T-cell (primary cell): ENCODE results near the gene ACER3. TPM values are rescaled to one million over a fixed set of nuclear protein-coding genes. Genes with fewer than 3 reads are reported as not detected.
"Not testable (repeated sequence)": the region's sequence is repeated elsewhere in the genome, so short reads cannot be mapped to it uniquely, and the experiment has no call there.

ENCODE experiments used
- ATAC-seq, 4 experiments: fragments of 200-7000 bp in 3 of 4; fragments of 150-1000 bp in 1 of 4; cut with Tn5 transposase; replicated peaks in 1 of 4; 1 replicate in 3 of 4; 2 replicates in 1 of 4; pipeline ENCODE4 v1.10.0; 2021; ENCODE audit warnings: moderate library complexity in 3 of 4, mild to moderate bottlenecking in 2 of 4, moderate number of reproducible peaks in 1 of 4
- CTCF ChIA-PET, 2 donors: fragments of 300-600 bp; sonication (Branson Sonifier 250); formaldehyde crosslinking; loops; one replicate each; lab custom pipeline; 2022; ENCODE audit warnings: antibody characterized with exemption in 2 of 2; lab: Charles Lee
- POLR2A ChIA-PET, 2 donors: fragments of 300-600 bp; sonication (Branson Sonifier 250); formaldehyde crosslinking; loops; one replicate each; lab custom pipeline; 2022; ENCODE audit warnings: antibody characterized with exemption in 2 of 2; lab: Charles Lee
- DNase-seq, 35 experiments: peaks; one replicate each; pipeline versions ENCODE4 v3.0.0 to v3.0.0-alpha.2; 2013 to 2023
- H3K27ac ChIP-seq: one replicate; pipeline ENCODE4 v1.5.1; 2013; ENCODE audit warnings: low read length
- H3K27me3 ChIP-seq, 2 experiments: replicated peaks in 1 of 2; 1 replicate in 1 of 2; 2 replicates in 1 of 2; pipeline versions ENCODE4 v1.6.1 to v1.7.0; 2013; ENCODE audit warnings: low read length in 1 of 2, mixed read lengths in 1 of 2; ENCODE audit not compliant: control insufficient read depth in 2 of 2, insufficient read depth in 2 of 2; ENCODE audit errors: extremely low read depth in 1 of 2
- H3K36me3 ChIP-seq, 2 donors: 1 replicate in 1 of 2; 2 replicates in 1 of 2; pipeline versions ENCODE4 v1.6.1 to v1.7.0; 2013; ENCODE audit warnings: low read length in 1 of 2; ENCODE audit not compliant: control insufficient read depth in 2 of 2, insufficient read depth in 1 of 2; ENCODE audit errors: extremely low read depth in 1 of 2
- H3K4me1 ChIP-seq, 2 experiments: 1 replicate in 1 of 2; 2 replicates in 1 of 2; pipeline versions ENCODE4 v1.6.1 to v1.7.0; 2013; ENCODE audit warnings: low read length in 2 of 2, mixed read lengths in 1 of 2; ENCODE audit not compliant: insufficient read depth in 2 of 2, control insufficient read depth in 1 of 2; ENCODE audit errors: extremely low read depth in 1 of 2
- H3K4me3 ChIP-seq, 2 donors: 1 replicate in 1 of 2; 2 replicates in 1 of 2; pipeline versions ENCODE4 v1.5.1 to v1.7.0; 2013; ENCODE audit warnings: mild to moderate bottlenecking in 2 of 2, low read length in 1 of 2, moderate library complexity in 1 of 2; ENCODE audit not compliant: control insufficient read depth in 1 of 2; ENCODE audit errors: extremely low read depth in 1 of 2
- H3K9me3 ChIP-seq: 2 replicates; pipeline ENCODE4 v1.7.0; 2013
- H3K27ac Mint-ChIP-seq, 2 donors: one replicate each; pipeline ENCODE4 v1.8.0; 2020 to 2021; ENCODE audit warnings: mild to moderate bottlenecking in 2 of 2, mixed read lengths in 2 of 2
- H3K27me3 Mint-ChIP-seq, 2 donors: one replicate each; pipeline ENCODE4 v1.8.0; 2021 to 2022; ENCODE audit warnings: mixed read lengths in 2 of 2
- H3K36me3 Mint-ChIP-seq: one replicate; pipeline ENCODE4 v1.8.0; 2021; ENCODE audit warnings: mixed read lengths
- H3K4me1 Mint-ChIP-seq, 3 donors: one replicate each; pipeline ENCODE4 v1.8.0; 2020 to 2022; ENCODE audit warnings: mixed read lengths in 3 of 3, mild to moderate bottlenecking in 1 of 3
- H3K4me3 Mint-ChIP-seq, 3 donors: one replicate each; pipeline ENCODE4 v1.8.0; 2020 to 2022; ENCODE audit warnings: mild to moderate bottlenecking in 3 of 3, mixed read lengths in 3 of 3, moderate library complexity in 3 of 3
- H3K9me3 Mint-ChIP-seq, 3 donors: one replicate each; pipeline ENCODE4 v1.8.0; 2020 to 2022; ENCODE audit warnings: mixed read lengths in 3 of 3
- WGBS: methylation state at CpG from one replicate; pipeline ENCODE4 v1.1.5; 2013; ENCODE audit warnings: missing lambda C conversion rate; ENCODE audit not compliant: insufficient coverage; 5-methylcytosine and 5-hydroxymethylcytosine counted together
- total RNA-seq, 35 experiments: library from RNA in 6 of 35; stranded (reverse) in 6 of 35; fragments of 120-200 nt in 1 of 35; gene quantifications; one replicate each; pipeline versions ENCODE4 v1.2.1 to v1.2.4 and lab custom pipeline; 2013 to 2026

Gene ACER3
- total RNA-seq, 5 donors from 2014 or later (not counting 1 experiment from before 2014, with no cell fraction given): 4.3 to 9.0 (median 5.2) TPM

GRCh38 chr11:76890329-76890728 lies 29.6 kb downstream of the ACER3 start:
- H3K4me3 Mint-ChIP-seq: no peak overlapping the region
- Histone ChIP-seq H3K4me3 (no peak overlapping the region), H3K36me3 (no peaks in the 10 kb centered on the region), H3K9me3 (no peaks in the 10 kb centered on the region), H3K27me3 (no peaks in the 10 kb centered on the region), H3K4me1 (no peaks in the 10 kb centered on the region), H3K27ac (no peak overlapping the region)
- no peaks in the 10 kb centered on the region for H3K9me3 Mint-ChIP-seq
- no CpG with 5 or more reads among the region's 3 CpGs for WGBS
- ChIA-PET CTCF (interaction anchor here in 1 of 2 donors (0.5 kb wide), 1 partner anchor 680 kb away, joined by 3 read pairs; no protein-coding TSS in a partner anchor), POLR2A (no interaction called here)
- no peak for ATAC-seq
- H3K27ac Mint-ChIP-seq: no peak overlapping the region
- DNase-seq: no peak
- H3K27me3 Mint-ChIP-seq: no peaks in the 10 kb centered on the region
- peaks cover 4 to 12% (median 6%) of the 10 kb centered on the region in 3 donors for H3K4me1 Mint-ChIP-seq
- no peaks in the 10 kb centered on the region for H3K36me3 Mint-ChIP-seq

- H3K27ac ChIP-seq: no peak overlapping the region
- H3K4me1 Mint-ChIP-seq: peaks cover 0 to 2% (median 2%) of the 10 kb centered on the region in 3 donors
- H3K4me3 ChIP-seq: no peak overlapping the region
- H3K27me3 ChIP-seq: no peaks in the 10 kb centered on the region
- ChIA-PET CTCF (no interaction called here), POLR2A (no interaction called here)
- H3K27me3 Mint-ChIP-seq: no peaks in the 10 kb centered on the region
- no peaks in the 10 kb centered on the region for H3K36me3 ChIP-seq
- H3K4me3 Mint-ChIP-seq: no peak overlapping the region
- DNase-seq (no peak), ATAC-seq (no peak)
- no peak overlapping the region for H3K27ac Mint-ChIP-seq
- no peaks in the 10 kb centered on the region for H3K9me3 ChIP-seq
- H3K9me3 Mint-ChIP-seq: no peaks in the 10 kb centered on the region
- H3K36me3 Mint-ChIP-seq: no peaks in the 10 kb centered on the region
- no peaks in the 10 kb centered on the region for H3K4me1 ChIP-seq
Measured at GRCh38 chr11:76891285-76891684, 30.6 kb downstream of the ACER3 start.

GRCh38 chr11:76891793-76892192 lies 31.1 kb downstream of the ACER3 start:
- CTCF ChIA-PET: no interaction called here

DNA sequence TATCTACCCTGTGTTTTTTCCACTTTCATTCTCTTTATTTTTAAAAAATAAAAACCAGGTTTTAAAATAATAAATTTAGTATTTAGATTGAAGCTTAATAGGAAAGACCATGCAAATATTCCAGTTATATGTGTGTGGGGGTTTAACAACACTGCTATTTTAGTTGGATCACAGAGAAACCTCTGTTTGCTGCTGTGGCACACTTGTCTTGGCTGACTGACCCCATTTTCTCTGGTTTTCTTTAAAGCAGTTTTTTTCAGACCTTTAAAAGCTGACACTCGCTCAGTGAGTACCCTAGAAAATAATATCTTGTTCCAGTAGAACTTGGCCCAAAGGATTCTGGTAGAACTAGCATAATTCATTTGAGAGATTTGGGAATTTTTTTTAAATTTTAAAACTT lies 31.6 kb downstream of the ACER3 start:
- ChIA-PET CTCF (no interaction called here), POLR2A (no interaction called here)
- H3K4me1 ChIP-seq: no peaks in the 10 kb centered on the region
- H3K4me3 Mint-ChIP-seq: no peak overlapping the region
- no peak overlapping the region for H3K27ac Mint-ChIP-seq
- H3K27me3 Mint-ChIP-seq: no peaks in the 10 kb centered on the region
- H3K4me3 ChIP-seq: no peak overlapping the region
- no peaks in the 10 kb centered on the region for H3K27me3 ChIP-seq
- no peaks in the 10 kb centered on the region for H3K36me3 ChIP-seq
- no CpG with 5 or more reads among the region's 1 CpG for WGBS
- no peaks in the 10 kb centered on the region for H3K9me3 Mint-ChIP-seq
- no peak overlapping the region for H3K27ac ChIP-seq
- peaks cover 4% of the 10 kb centered on the region for H3K36me3 Mint-ChIP-seq
- no peak for ATAC-seq
- no peaks in the 10 kb centered on the region for H3K9me3 ChIP-seq
- no peak for DNase-seq
- H3K4me1 Mint-ChIP-seq: peaks cover 0 to 2% (median 0%) of the 10 kb centered on the region in 3 donors

More at GRCh38 chr11:76891793-76892192, 31.1 kb downstream of the ACER3 start:
- H3K9me3 ChIP-seq: no peaks in the 10 kb centered on the region
- POLR2A ChIA-PET: no interaction called here
- H3K36me3 ChIP-seq: no peaks in the 10 kb centered on the region
- peaks cover 4% of the 10 kb centered on the region for H3K36me3 Mint-ChIP-seq
- no peaks in the 10 kb centered on the region for H3K27me3 Mint-ChIP-seq
- H3K27ac ChIP-seq: no peak overlapping the region
- H3K4me3 Mint-ChIP-seq: no peak overlapping the region
- DNase-seq (no peak), ATAC-seq (no peak)
- no peaks in the 10 kb centered on the region for H3K9me3 Mint-ChIP-seq
- peaks cover 0 to 2% (median 0%) of the 10 kb centered on the region in 3 donors for H3K4me1 Mint-ChIP-seq
- no peak overlapping the region for H3K4me3 ChIP-seq
- WGBS: no CpG with 5 or more reads among the region's 2 CpGs
- no peaks in the 10 kb centered on the region for H3K4me1 ChIP-seq
- no peak overlapping the region for H3K27ac Mint-ChIP-seq
- no peaks in the 10 kb centered on the region for H3K27me3 ChIP-seq

GRCh38 chr11:76897233-76897632 lies 36.5 kb downstream of the ACER3 start:
- no peaks in the 10 kb centered on the region for H3K4me1 ChIP-seq
- no peak overlapping the region for H3K4me3 Mint-ChIP-seq
- no peaks in the 10 kb centered on the region for H3K9me3 Mint-ChIP-seq
- no peaks in the 10 kb centered on the region for H3K9me3 ChIP-seq
- ATAC-seq (no peak), DNase-seq (no peak)
- H3K27me3 Mint-ChIP-seq: no peaks in the 10 kb centered on the region
- peaks cover 7% of the 10 kb centered on the region for H3K36me3 Mint-ChIP-seq
- WGBS: no CpG with 5 or more reads among the region's 2 CpGs
- POLR2A ChIA-PET: no interaction called here
- H3K4me3 ChIP-seq: no peak overlapping the region
- no peaks in the 10 kb centered on the region for H3K36me3 ChIP-seq
- CTCF ChIA-PET: interaction anchor here in 1 of 2 donors (1.4 kb wide), 1 partner anchor 21 kb away, joined by 3 read pairs; no protein-coding TSS in a partner anchor
- no peaks in the 10 kb centered on the region for H3K4me1 Mint-ChIP-seq
- no peak overlapping the region for H3K27ac Mint-ChIP-seq
- no peak overlapping the region for H3K27ac ChIP-seq
- no peaks in the 10 kb centered on the region for H3K27me3 ChIP-seq

DNA sequence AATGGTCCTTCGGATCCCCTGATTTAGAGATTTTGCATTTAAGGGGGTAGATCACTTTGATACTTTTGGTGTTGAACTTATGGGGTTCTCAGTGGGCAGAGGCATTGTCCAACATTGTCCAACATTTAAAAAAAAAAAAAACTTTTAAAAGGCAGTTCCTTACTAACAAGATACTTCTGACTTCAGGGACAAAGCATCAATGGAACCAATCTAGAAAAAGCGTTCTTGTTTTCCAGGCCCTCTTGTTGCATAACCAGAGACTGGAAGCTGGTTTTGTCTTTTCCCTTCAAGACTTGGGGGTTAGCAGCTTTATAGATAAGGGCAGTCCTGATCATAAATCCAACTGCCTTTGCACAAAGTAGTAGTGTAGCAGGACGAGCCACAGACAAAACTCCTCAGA lies 40.4 kb downstream of the ACER3 start:
- Mint-ChIP-seq H3K27ac (no peak overlapping the region), H3K27me3 (no peaks in the 10 kb centered on the region), H3K9me3 (peaks cover 0 to under 1% (median under 1%) of the 10 kb centered on the region in 3 donors), H3K4me1 (no peaks in the 10 kb centered on the region), H3K4me3 (no peak overlapping the region), H3K36me3 (peaks cover 12% of the 10 kb centered on the region)
- no peaks in the 10 kb centered on the region for H3K27me3 ChIP-seq
- ATAC-seq (no peak), DNase-seq (no peak)
- no peaks in the 10 kb centered on the region for H3K36me3 ChIP-seq
- H3K9me3 ChIP-seq: no peaks in the 10 kb centered on the region
- 67% methylated on average over 1 of the region's 3 CpGs for WGBS
- ChIA-PET POLR2A (no interaction called here), CTCF (no interaction called here)
- H3K27ac ChIP-seq: no peak overlapping the region
- H3K4me1 ChIP-seq: no peaks in the 10 kb centered on the region
- H3K4me3 ChIP-seq: no peak overlapping the region

GRCh38 chr11:76901622-76902021 lies 40.9 kb downstream of the ACER3 start:
- ATAC-seq, H3K36me3 ChIP-seq, H3K27me3 Mint-ChIP-seq, H3K4me1 Mint-ChIP-seq, CTCF ChIA-PET, H3K27ac ChIP-seq, H3K27ac Mint-ChIP-seq, POLR2A ChIA-PET, H3K4me3 Mint-ChIP-seq, H3K4me1 ChIP-seq, DNase-seq, H3K9me3 ChIP-seq, H3K4me3 ChIP-seq, H3K27me3 ChIP-seq, H3K9me3 Mint-ChIP-seq: not testable (repeated sequence)
- peaks cover 14% of the 10 kb centered on the region for H3K36me3 Mint-ChIP-seq
- no CpG with 5 or more reads among the region's 6 CpGs for WGBS
